ENCODE measurements around the gene AGPAT3.

The AGPAT3 gene

DNA sequence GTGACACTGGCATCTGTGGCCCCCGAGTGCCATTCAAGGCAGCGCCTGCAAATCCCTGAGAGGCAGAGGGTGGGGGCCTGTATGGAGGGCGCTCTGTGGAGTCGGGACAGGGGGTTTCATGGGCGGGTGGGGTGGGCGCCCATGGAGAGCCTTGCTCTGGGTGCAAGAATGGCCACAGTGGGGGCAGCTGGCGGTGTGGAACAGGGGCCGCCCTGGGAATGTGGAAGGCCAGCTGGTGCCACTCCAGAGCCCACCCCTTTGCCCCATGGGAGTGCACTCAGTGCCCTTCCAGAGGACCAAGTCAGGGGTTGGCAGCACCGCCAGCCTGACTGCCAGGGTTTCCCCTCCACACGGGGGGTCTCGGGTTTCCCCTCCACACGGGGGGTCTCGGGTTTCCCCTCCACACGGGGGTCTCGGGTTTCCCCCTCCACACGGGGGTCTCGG lies 92.1 kb downstream of the AGPAT3 start:
- in situ Hi-C loops (cut with HindIII; ENCODE audit: low pct_ligation_motif_present, low pct_unique_long_range_greater_than_20kb, low sequenced_read_pairs) = no loop called here
- no peak for DNase-seq

DNA sequence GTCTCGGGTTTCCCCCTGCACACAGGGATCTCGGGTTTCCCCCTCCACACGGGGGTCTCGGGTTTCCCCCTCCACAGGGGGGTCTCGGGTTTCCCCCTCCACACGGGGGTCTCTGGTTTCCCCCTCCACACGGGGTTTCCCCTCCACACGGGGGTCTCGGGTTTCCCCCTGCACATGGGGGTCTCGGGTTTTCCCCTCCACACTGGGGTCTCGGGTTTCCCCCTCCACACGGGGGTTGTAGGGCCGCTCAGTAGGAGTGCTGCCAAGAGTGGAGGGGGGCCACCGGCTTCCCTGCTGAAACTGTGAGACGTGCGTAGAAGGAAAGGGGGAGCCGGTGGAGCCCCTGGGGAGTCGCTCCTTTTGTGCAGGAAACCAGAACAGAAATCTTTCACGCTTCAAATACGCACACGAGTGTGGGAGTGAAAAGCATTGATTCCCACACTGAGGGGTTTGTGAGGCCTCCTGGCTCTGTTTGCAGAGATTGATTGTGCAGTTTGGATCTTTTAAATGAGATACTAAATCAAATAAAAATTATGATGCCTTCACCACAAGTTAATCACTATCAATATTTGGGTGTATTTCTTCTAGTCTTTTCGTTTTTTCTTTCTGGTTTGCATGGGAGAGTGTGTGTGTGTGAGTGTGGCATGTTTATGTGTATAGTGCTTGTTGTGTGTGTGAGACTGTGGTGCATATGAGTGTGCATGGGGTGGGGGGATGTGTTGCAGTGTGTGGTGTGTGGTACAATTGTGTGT lies 92.8 kb downstream of the AGPAT3 start:
- DNase-seq = no peak
- in situ Hi-C loops (cut with HindIII; ENCODE audit: low pct_ligation_motif_present, low pct_unique_long_range_greater_than_20kb, low sequenced_read_pairs) = no loop called here

DNA sequence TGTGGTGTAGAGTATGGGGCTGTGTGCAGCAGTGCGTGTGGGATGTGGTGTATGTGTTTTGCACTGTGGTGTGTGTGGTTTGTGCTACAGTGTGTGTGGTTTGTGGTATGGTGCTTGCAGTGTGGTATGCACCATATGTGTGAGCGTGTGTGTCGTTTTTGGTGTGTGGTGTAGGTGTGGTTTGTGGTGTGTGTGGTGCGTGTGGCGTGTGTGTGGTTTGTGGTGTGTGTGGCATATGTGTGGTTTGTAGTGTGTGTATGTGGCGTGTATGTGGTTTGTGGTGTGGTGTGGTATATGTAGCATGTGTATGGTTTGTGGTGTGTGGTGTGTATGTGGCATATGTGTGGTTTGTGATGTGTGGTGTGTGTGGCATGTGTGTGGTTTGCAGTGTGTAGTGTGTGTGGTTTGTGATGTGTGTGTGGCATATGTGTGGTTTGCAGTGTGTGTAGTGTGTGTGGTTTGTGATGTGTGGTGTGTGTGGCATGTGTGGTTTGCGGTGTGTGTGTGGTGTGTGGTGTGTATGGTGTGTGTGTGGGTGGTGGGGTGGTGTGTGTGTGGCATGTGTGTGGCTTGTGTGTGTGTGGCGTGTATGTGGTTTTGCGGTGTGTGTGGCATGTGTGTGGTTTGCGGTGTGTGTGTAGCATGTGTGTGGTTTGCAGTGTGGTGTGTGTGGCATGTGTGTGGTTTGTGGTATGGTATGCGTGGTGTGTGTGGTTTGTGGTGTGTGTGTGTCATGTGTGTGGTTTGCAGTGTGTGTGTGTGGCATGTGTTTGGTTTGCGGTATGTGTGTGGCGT lies 93.5 kb downstream of the AGPAT3 start:
- DNase-seq = no peak
- in situ Hi-C loops (cut with HindIII; ENCODE audit: low pct_ligation_motif_present, low pct_unique_long_range_greater_than_20kb, low sequenced_read_pairs) = no loop called here

DNA sequence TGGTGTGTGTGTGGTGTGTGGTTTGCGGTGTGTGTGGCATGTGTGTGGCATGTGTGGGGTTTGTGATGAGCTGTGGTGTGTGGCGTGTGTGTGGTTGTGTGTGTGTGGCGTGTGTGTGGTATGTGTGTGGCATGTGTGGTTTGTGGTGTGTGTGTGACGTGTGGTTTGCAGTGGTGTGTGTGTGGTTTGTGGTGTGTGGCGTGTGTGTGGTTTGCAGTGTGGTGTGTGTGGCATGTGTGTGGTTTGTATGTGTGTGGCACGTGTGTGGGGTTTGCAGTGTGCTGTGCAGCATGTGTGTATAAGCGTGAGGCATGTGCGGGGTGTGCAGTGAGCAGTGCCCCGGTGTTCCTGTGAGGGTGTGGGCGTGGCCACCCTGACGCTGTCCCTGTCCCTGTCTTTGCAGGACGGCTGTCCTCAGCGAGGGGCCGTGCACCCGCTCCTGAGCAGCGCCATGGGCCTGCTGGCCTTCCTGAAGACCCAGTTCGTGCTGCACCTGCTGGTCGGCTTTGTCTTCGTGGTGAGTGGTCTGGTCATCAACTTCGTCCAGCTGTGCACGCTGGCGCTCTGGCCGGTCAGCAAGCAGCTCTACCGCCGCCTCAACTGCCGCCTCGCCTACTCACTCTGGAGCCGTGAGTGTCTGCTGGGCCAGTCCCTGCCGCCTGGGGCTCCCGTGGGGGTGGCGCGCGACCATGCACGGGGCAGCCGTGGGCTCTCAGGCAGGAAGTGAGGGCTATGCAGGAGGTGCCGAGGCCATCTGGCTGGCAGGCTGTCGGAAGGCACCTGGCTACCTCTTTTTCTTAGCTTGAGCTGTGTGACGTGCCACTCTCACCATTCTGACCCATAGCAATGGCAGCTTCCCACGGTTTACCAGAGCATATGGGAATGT lies 94.5 kb downstream of the AGPAT3 start:
- DNase-seq = no peak
- in situ Hi-C loops (cut with HindIII; ENCODE audit: low pct_ligation_motif_present, low pct_unique_long_range_greater_than_20kb, low sequenced_read_pairs) = no loop called here

DNA sequence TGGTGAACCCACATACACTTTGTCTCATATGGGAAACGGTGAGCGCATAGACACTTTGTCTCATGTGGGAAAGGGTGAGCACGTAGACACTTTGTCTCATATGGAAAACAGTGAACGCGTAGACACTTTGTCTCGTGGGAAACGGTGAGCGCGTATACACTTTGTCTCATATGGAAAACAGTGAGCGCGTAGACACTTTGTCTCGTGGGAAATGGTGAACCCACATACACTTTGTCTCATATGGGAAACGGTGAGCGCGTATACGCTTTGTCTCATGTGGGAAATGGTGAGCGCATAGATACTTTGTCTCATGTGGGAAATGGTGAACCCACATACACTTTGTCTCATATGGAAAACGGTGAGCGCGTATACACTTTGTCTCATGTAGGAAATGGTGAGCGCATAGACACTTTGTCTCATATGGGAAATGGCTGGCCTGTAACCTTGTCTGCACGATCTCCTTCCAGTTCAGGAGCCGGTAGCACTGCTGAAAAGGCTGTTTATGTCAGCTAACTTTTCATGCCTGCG lies 96.4 kb downstream of the AGPAT3 start:
- in situ Hi-C loops (cut with HindIII; ENCODE audit: low pct_ligation_motif_present, low pct_unique_long_range_greater_than_20kb, low sequenced_read_pairs) = no loop called here
- DNase-seq = no peak

DNA sequence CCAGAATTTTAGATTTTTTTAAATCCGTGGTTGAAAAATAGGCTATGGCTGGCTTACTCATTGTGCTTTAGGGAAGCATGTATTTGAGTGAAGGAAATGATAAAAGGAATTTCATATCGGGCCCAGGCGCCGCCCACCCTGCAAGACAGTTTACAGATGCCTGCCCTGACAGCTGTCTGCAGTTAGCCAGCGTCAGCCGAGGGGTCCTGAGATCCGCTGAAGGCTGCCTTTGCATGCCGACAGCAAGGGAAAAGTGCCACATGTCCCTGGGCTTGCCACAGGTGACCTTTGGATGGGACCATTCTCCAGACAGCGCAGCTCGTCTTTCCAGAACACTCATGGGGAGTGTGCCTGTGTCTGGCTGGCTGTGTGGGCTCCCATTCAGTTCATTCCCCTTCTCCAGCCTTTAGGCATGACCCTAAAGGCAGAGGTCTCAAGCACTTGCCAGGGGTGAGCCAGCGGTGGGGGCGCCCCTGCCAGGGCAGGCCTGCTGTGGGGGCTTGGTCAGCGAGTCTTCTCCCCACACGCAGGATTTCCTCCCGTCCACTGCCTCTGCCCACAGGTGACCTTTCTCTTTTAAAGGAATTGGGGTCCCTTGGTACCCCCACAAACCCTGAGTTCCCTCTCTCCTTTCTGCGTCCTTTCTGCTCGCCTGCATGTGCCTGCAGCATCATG lies 101.0 kb downstream of the AGPAT3 start:
- in situ Hi-C loops (cut with HindIII; ENCODE audit: low pct_ligation_motif_present, low pct_unique_long_range_greater_than_20kb, low sequenced_read_pairs) = no loop called here
- DNase-seq = no peak

DNA sequence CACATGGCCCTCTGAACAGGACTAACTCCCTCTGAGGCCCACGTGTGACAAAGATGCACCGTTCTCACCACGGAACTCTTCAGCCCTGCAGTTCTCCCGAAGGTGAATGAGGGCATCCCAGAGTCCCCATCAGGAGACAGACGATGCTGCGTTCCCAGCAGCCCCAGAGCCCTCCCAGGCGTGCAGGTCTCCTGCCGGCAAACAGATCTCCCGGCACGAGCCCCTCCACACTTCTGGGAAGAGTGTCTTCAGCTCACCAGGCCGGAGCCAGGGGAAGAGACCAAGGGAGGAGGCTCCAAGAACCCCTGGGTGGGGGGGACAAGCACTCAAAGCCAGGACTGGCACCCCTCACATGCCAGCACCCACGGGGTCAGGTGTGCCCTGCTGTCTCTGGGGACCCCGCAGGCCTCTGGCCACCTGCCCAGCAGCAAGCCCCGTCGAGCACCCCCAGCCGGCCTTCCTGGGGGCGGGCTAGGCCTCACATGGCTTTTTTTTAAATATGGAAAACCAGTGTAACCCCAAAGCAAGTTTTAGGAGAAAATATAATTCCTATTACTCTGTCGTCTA lies 102.0 kb downstream of the AGPAT3 start:
- in situ Hi-C loops (cut with HindIII; ENCODE audit: low pct_ligation_motif_present, low pct_unique_long_range_greater_than_20kb, low sequenced_read_pairs) = no loop called here
- no peak for DNase-seq

DNA sequence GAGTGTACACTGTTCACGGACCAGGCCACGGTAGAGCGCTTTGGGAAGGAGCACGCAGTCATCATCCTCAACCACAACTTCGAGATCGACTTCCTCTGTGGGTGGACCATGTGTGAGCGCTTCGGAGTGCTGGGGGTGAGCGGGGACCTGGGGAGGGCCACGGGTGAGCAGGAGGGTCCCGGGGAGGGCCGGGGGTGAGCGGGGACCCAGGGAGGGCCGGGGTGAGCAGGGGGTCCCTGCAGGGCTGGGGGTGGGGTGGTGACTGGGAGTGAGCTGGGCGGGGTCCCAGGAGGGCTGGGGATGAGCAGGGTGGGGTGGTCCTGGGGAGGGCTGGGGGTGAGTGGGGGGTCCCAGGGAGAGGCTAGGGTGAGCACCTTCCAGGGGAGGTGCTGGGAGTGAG lies 103.0 kb downstream of the AGPAT3 start:
- DNase-seq = no peak
- in situ Hi-C loops (cut with HindIII; ENCODE audit: low pct_ligation_motif_present, low pct_unique_long_range_greater_than_20kb, low sequenced_read_pairs) = no loop called here

DNA sequence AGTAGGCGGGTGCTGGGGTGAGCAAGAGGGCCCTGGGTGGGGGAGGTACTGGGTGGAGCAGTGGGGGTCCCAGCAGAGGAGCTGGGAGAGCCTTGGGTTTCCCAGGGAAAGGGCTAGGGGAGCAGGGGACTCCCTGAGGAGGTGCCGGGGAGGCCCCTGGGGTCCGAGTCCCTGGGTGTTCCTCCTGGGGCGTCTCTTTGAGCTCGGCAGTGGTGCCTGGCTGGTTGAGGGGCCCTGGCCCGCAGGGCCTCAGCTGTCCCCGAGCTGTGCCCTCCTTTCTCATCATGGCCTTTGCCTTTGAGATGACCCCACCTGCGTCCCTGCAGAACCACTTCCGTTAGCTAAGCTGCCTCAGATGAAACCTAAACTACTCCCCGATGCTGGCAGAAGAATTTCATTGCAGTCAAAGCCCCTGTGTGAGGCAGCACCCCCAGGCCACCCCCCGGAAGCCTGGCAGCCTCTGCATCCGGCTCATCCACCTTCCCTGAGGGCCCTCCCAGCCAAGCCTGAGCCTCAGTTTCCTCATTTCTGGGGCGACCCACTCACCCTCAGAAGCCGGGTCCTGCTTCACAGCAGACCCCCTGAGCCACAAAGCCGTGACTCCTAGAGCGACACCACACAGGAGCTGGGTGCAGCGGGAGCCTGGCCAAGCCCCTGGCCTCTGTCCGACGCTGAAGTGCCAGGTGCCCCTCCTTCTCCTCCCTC lies 103.5 kb downstream of the AGPAT3 start:
- DNase-seq = no peak
- in situ Hi-C loops (cut with HindIII; ENCODE audit: low pct_ligation_motif_present, low pct_unique_long_range_greater_than_20kb, low sequenced_read_pairs) = no loop called here

DNA sequence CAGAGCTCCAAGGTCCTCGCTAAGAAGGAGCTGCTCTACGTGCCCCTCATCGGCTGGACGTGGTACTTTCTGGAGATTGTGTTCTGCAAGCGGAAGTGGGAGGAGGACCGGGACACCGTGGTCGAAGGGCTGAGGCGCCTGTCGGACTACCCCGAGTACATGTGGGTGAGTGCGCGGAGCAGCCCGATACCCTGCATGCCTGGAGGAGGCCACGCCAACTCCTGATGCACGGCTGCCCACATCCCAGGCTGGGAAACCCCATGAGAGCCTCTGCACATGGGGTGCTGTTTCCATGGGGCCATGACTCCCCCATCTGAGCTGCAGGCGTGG lies 104.1 kb downstream of the AGPAT3 start:
- DNase-seq = no peak
- in situ Hi-C loops (cut with HindIII; ENCODE audit: low pct_ligation_motif_present, low pct_unique_long_range_greater_than_20kb, low sequenced_read_pairs) = no loop called here

DNA sequence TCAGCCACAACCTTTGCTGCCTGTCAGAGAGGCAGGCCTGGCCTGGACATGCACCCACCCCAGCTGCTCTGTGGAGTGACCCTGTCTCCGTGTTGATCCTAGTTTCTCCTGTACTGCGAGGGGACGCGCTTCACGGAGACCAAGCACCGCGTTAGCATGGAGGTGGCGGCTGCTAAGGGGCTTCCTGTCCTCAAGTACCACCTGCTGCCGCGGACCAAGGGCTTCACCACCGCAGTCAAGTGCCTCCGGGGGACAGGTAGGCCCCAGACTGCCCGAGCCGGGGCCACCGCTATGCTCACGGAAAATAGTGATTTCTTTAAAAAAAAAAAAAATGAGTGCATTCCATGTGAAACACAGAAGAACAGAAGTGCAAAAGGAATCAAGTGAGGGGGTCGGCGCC lies 105.5 kb downstream of the AGPAT3 start:
- in situ Hi-C loops (cut with HindIII; ENCODE audit: low pct_ligation_motif_present, low pct_unique_long_range_greater_than_20kb, low sequenced_read_pairs) = no loop called here
- DNase-seq = no peak

DNA sequence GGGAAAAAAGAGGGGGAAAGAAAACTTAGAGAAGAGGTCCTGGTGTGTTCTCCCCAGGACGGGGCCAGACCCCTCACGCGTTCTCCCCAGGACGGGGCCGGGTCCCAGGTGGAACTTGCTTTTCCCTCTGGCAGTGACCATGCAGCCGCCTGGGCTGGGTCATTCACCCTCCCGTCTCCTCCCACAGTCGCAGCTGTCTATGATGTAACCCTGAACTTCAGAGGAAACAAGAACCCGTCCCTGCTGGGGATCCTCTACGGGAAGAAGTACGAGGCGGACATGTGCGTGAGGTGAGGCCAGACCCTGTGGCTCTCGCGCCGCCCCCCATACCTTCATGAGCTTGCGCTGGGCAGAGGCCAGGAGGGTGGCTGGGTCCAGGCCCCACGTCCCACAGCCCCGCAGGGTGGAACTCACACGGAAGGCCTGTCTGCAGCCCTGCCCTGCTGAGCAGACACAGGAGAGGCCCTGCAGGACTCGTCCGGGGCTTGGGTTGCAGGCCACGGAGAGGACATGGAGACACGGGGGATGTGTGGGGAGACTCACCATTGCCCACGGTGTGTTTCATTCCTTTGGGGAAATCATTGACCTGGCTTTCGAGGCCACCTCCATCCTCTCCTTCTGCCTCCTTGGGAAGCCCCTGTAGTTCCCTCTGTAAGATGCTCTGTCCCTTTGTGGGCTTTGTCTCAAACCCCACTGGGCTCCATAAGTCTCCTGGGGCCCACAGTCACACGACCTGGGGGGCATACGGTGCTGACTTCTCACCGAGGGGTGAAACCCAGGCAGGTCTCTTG lies 106.4 kb downstream of the AGPAT3 start:
- in situ Hi-C loops (cut with HindIII; ENCODE audit: low pct_ligation_motif_present, low pct_unique_long_range_greater_than_20kb, low sequenced_read_pairs) = no loop called here

DNA sequence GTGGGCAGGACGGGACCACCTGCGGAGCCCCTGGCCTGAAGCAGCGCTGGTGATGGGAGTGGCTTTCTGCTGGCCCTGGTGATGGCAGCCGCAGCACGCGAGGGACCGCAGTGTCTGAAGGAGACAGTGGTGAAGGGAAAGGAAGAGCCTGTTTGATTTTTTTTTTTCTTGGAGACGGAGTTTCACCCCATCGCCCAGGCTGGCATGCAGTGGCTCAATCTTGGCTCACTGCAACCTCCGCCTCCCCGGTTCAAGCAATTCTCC lies 106.9 kb downstream of the AGPAT3 start:
- in situ Hi-C loops (cut with HindIII; ENCODE audit: low pct_ligation_motif_present, low pct_unique_long_range_greater_than_20kb, low sequenced_read_pairs) = no loop called here
- no peak for DNase-seq

More for the DNA sequence above, 106.4 kb downstream of the AGPAT3 start:
- DNase-seq = no peak

DNA sequence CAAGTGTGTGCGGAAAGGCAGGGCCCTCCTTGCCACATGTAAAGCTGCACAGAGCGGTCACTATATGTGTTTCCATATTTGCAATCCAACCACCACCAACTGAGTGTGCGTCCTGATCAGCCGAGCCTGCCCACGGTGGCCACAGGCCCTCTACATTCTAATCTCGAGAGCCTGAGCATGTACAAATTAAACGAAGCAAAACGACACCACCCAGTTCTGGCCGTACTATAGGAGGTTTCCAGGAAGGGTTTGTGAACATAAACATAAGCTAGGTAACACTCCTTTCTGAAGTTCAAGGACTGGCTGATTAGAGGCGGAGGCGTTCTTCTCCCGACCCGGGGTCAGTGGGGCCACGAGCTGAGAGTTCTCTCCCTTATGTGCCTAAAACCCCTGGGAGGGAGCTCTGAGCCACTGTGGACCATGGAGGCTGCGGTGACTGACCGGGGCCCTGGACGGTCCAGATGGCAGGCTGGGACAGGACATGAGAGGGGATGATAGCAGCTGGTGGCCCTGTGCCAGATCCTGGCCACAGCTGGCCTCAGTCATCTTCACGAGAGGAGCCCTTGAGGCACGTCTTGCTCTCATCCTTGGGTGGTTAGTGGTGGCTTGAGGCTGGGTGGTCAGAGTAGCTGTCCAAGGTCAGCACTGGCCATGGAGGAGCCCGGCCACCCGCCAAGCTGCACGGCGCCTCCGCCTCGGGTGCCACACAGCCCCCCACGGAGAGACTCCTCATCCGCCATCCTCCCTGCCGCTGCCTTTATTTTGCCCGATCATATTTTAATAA lies 108.0 kb downstream of the AGPAT3 start:
- in situ Hi-C loops (cut with HindIII; ENCODE audit: low pct_ligation_motif_present, low pct_unique_long_range_greater_than_20kb, low sequenced_read_pairs) = no loop called here
- no peak for DNase-seq

DNA sequence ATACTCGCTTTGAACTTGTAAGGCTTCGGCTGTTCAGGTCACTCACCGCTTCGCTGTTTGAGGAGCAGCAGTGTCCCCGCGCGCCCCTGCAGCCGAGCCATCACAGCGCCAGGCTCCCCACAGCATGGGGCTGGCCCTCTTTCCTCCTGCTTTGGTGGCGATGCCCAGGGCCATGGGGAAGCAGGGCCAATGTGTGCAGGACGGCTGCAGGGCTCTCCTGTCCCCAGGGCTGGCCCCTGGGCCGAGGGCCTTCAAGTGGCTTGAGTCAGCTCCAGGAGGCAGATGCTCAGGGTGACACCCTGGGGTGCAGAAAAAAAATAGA lies 108.6 kb downstream of the AGPAT3 start:
- DNase-seq = no peak
- in situ Hi-C loops (cut with HindIII; ENCODE audit: low pct_ligation_motif_present, low pct_unique_long_range_greater_than_20kb, low sequenced_read_pairs) = no loop called here

DNA sequence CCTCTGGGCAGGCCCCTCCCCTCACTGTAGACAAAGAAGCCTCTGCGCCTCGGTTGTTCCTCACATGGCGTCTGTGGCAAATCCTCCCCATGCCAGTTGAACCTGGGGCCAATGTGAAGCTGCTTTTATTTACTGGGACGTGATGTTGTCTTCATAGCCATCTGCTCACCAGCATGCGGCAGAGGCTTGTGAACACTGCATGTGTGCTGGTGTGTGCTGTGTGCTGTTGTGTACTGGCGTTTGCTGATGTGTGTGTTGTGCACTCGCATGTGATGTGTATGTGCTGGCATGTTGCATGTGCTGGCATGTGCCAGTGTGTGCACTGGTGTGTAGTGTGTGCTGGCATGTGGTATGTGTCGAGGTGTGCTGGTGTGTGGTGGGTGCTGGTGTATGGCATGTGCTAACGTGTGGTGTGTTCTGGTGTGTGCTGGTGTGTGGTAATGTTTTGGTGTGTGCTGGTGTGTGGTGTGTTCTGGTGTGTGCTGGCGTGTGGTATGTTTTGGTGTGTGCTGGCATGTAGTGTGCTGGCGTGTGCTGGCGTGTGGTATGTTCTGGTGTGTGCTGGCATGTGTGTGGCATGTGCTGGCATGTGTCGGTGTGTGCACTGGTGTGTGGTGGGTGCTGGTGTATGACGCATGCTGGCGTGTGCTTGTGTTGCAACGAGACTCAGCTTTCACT lies 109.9 kb downstream of the AGPAT3 start:
- in situ Hi-C loops (cut with HindIII; ENCODE audit: low pct_ligation_motif_present, low pct_unique_long_range_greater_than_20kb, low sequenced_read_pairs) = no loop called here
- no peak for DNase-seq

Measured in ACHN (cell line).